SHP77 treated with DMSO at 0.1 percent for 48 hours (cell line): ENCODE data around the gene RNF123.

Source experiments
- DNase-seq: peaks from one replicate; lab custom pipeline; 2025; lab: John Stamatoyannopoulos, UW

The RNF123 gene

GRCh38 chr3:49689046-49689907 lies at the start of gene RNF123, which contains the start of gene MST1:
Gene RNF123, plus strand, starts transcription at chr3:49689557. Its CDS starts 1,609 bp downstream, at chr3:49691166.
Gene MST1, minus strand, starts transcription at chr3:49689474. Its CDS starts 783 bp downstream, at chr3:49688691.
- no peak for DNase-seq

GRCh38 chr3:49641292-49641691 lies 48.1 kb upstream of the RNF123 start:
- DNase-seq: no peak

GRCh38 chr3:49641921-49642707 lies 47.2 kb upstream of the RNF123 start:
- no peak for DNase-seq

GRCh38 chr3:49642708-49643145 lies 46.6 kb upstream of the RNF123 start:
- no peak for DNase-seq

- DNase-seq: no peak
Measured at GRCh38 chr3:49644684-49645083, 44.7 kb upstream of the RNF123 start.

GRCh38 chr3:49646236-49646635 lies 43.1 kb upstream of the RNF123 start:
- no peak for DNase-seq

GRCh38 chr3:49647741-49648140 lies 41.6 kb upstream of the RNF123 start:
- DNase-seq: peak; percentile 43

- no peak for DNase-seq
Measured at GRCh38 chr3:49648354-49649019, 40.9 kb upstream of the RNF123 start.

- DNase-seq: no peak
Measured at GRCh38 chr3:49649576-49649975, 39.8 kb upstream of the RNF123 start.

GRCh38 chr3:49650177-49650576 lies 39.2 kb upstream of the RNF123 start:
- no peak for DNase-seq

GRCh38 chr3:49650637-49651036 lies 38.7 kb upstream of the RNF123 start:
- no peak for DNase-seq

- no peak for DNase-seq
Measured at GRCh38 chr3:49652218-49652902, 37.0 kb upstream of the RNF123 start.

GRCh38 chr3:49652903-49653415 lies 36.4 kb upstream of the RNF123 start:
- no peak for DNase-seq

GRCh38 chr3:49653621-49654020 lies 35.7 kb upstream of the RNF123 start:
- no peak for DNase-seq

GRCh38 chr3:49654176-49654825 lies 35.1 kb upstream of the RNF123 start:
- no peak for DNase-seq

GRCh38 chr3:49654955-49655556 lies 34.3 kb upstream of the RNF123 start:
- peak; percentile 16 for DNase-seq

GRCh38 chr3:49655731-49656285 lies 33.5 kb upstream of the RNF123 start:
- no peak for DNase-seq

- no peak for DNase-seq
Measured at GRCh38 chr3:49656541-49657112, 32.7 kb upstream of the RNF123 start.

GRCh38 chr3:49657208-49657915 lies 32.0 kb upstream of the RNF123 start:
- no peak for DNase-seq
